ENCODE data around the gene PPP2R3C. TPM values are rescaled to one million over a fixed set of nuclear protein-coding genes. Genes with fewer than 3 reads are reported as not detected.

The PPP2R3C gene
- total RNA-seq, 1 donor: 53.9 TPM

GRCh38 chr14:35140718-35141581 lies 19.2 kb upstream of the PPP2R3C start:
- DNase-seq (ENCODE audit: insufficient read length, low spot score, missing footprints): no peak
- H3K27me3 ChIP-seq (ENCODE audit: insufficient read depth, low read length): no peaks in the 10 kb centered on the region
- no peak overlapping the region for H3K27ac ChIP-seq (ENCODE audit: low read depth, low read length)
- H3K9me3 ChIP-seq (ENCODE audit: low read depth, low read length): no peaks in the 10 kb centered on the region
- peak; percentile 42 for TF ChIP-seq CTCF (IDR thresholded peaks at IDR 0.05; ENCODE audit: extremely low read depth, low read depth, low read length)
- no peaks in the 10 kb centered on the region for H3K4me1 ChIP-seq (ENCODE audit: insufficient read depth, low read length)
- no peaks in the 10 kb centered on the region for H4K20me1 ChIP-seq (ENCODE audit: insufficient read depth, low read length)
- H3K4me3 ChIP-seq (ENCODE audit: insufficient read depth, low read length): no peak overlapping the region
- H3K4me2 ChIP-seq (ENCODE audit: insufficient read depth, low read length): no peak overlapping the region
- H3K79me2 ChIP-seq (ENCODE audit: insufficient read depth, low read length): peaks cover 18% of the 10 kb centered on the region
- no peaks in the 10 kb centered on the region for H3K36me3 ChIP-seq (ENCODE audit: insufficient read depth, low read length)
- H2AFZ ChIP-seq (ENCODE audit: low read length): no peak overlapping the region

GRCh38 chr14:35138585-35138984 lies 16.8 kb upstream of the PPP2R3C start:
- no peak overlapping the region for H3K4me3 ChIP-seq (ENCODE audit: insufficient read depth, low read length)
- TF ChIP-seq CTCF (IDR thresholded peaks at IDR 0.05; ENCODE audit: extremely low read depth, low read depth, low read length): no peak
- no peak overlapping the region for H3K27ac ChIP-seq (ENCODE audit: low read depth, low read length)
- H2AFZ ChIP-seq (ENCODE audit: low read length): no peak overlapping the region
- H3K9me3 ChIP-seq (ENCODE audit: low read depth, low read length): no peaks in the 10 kb centered on the region
- no peaks in the 10 kb centered on the region for H3K27me3 ChIP-seq (ENCODE audit: insufficient read depth, low read length)
- peaks cover 31% of the 10 kb centered on the region for H3K79me2 ChIP-seq (ENCODE audit: insufficient read depth, low read length)
- H3K4me1 ChIP-seq (ENCODE audit: insufficient read depth, low read length): no peaks in the 10 kb centered on the region
- DNase-seq (ENCODE audit: insufficient read length, low spot score, missing footprints): no peak
- H3K36me3 ChIP-seq (ENCODE audit: insufficient read depth, low read length): peaks cover 5% of the 10 kb centered on the region
- no peak overlapping the region for H3K4me2 ChIP-seq (ENCODE audit: insufficient read depth, low read length)
- H4K20me1 ChIP-seq (ENCODE audit: insufficient read depth, low read length): peaks cover 3% of the 10 kb centered on the region

GRCh38 chr14:35134329-35135123 lies 12.7 kb upstream of the PPP2R3C start:
- Histone ChIP-seq H3K4me2 (ENCODE audit: insufficient read depth, low read length) (no peak overlapping the region), H2AFZ (ENCODE audit: low read length) (no peak overlapping the region), H3K9me3 (ENCODE audit: low read depth, low read length) (no peaks in the 10 kb centered on the region), H3K4me3 (ENCODE audit: insufficient read depth, low read length) (no peak overlapping the region), H3K36me3 (ENCODE audit: insufficient read depth, low read length) (peaks cover 5% of the 10 kb centered on the region), H3K27me3 (ENCODE audit: insufficient read depth, low read length) (no peaks in the 10 kb centered on the region), H3K79me2 (ENCODE audit: insufficient read depth, low read length) (peaks cover 40% of the 10 kb centered on the region), H3K4me1 (ENCODE audit: insufficient read depth, low read length) (no peaks in the 10 kb centered on the region), H3K27ac (ENCODE audit: low read depth, low read length) (no peak overlapping the region), H4K20me1 (ENCODE audit: insufficient read depth, low read length) (peaks cover 3% of the 10 kb centered on the region)
- no peak for DNase-seq (ENCODE audit: insufficient read length, low spot score, missing footprints)
- TF ChIP-seq CTCF (IDR thresholded peaks at IDR 0.05; ENCODE audit: extremely low read depth, low read depth, low read length): no peak
